Gastrocnemius medialis (tissue), 4 donors: ENCODE data around the gene TIFAB. TPM values are rescaled to one million over a fixed set of nuclear protein-coding genes. Genes with fewer than 3 reads are reported as not detected.

Experiments used
- ATAC-seq, 2 donors: fragments of 150-250 bp; one replicate each; pipeline ENCODE4 v1.9.1; 2016
- DNase-seq, 2 donors: peaks; one replicate each; pipeline ENCODE4 v3.0.0-alpha.2; 2019
- H3K27ac ChIP-seq, 4 donors: fragments of 200-600 bp; sonication (generic); 1 replicate in 1 of 4; 2 replicates in 3 of 4; pipeline ENCODE4 v1.5.1; 2016 to 2018; ENCODE audit warnings: mild to moderate bottlenecking in 2 of 4, moderate library complexity in 1 of 4
- H3K27me3 ChIP-seq, 3 donors: fragments of 200-600 bp; sonication (generic) in 2 of 3; 1 replicate in 1 of 3; 2 replicates in 2 of 3; pipeline versions ENCODE4 v1.5.1 to v1.6.0; 2016 to 2019; ENCODE audit warnings: mild to moderate bottlenecking in 1 of 3, moderate library complexity in 1 of 3
- H3K36me3 ChIP-seq, 2 donors: fragments of 200-600 bp; sonication (generic) in 1 of 2; one replicate each; pipeline ENCODE4 v1.5.1; 2017 to 2018
- H3K4me1 ChIP-seq, 2 donors: fragments of 200-600 bp; sonication (generic) in 1 of 2; one replicate each; pipeline ENCODE4 v1.5.1; 2016 to 2017; ENCODE audit warnings: mild to moderate bottlenecking in 2 of 2
- H3K4me3 ChIP-seq, 4 donors: fragments of 200-600 bp; sonication (generic) in 3 of 4; 1 replicate in 1 of 4; 2 replicates in 3 of 4; pipeline ENCODE4 v1.5.1; 2016 to 2019; ENCODE audit warnings: mild to moderate bottlenecking in 2 of 4
- H3K9me3 ChIP-seq, 3 donors: fragments of 200-600 bp; sonication (generic) in 2 of 3; 1 replicate in 1 of 3; 2 replicates in 2 of 3; pipeline ENCODE4 v1.5.1; 2016 to 2019
- CTCF ChIP-seq, 5 experiments: fragments of 450-650 bp in 3 of 5; fragments of 200-600 bp in 2 of 5; sonication (generic) in 2 of 5; IDR thresholded peaks in 4 of 5; conservative IDR thresholded peaks in 1 of 5; 1 replicate in 4 of 5; 2 replicates in 1 of 5; pipeline ENCODE4 v1.5.1; 2016 to 2019; ENCODE audit warnings: antibody characterized with exemption in 5 of 5, mild to moderate bottlenecking in 3 of 5, moderate library complexity in 3 of 5
- POLR2A ChIP-seq, 2 donors: fragments of 450-650 bp; IDR thresholded peaks; one replicate each; pipeline ENCODE4 v1.6.1; 2017; ENCODE audit warnings: antibody characterized with exemption in 2 of 2, mild to moderate bottlenecking in 2 of 2, moderate library complexity in 2 of 2
- in situ Hi-C, 4 donors: fragments of 200-750 bp; cut with MboI; loops; one replicate each; pipeline versions ENCODE4 v1.15.0 to v1.8.0; 2017; ENCODE audit warnings: low sequenced_read_pairs in 4 of 4
- intact Hi-C: fragments of 100-400 bp; cut with DNase I; formaldehyde crosslinking; loops from one replicate; pipeline ENCODE4 v1.15.1; 2023; ENCODE audit warnings: low total_unique reads
- total RNA-seq, 4 donors: library from RNA; depleted of rRNA; stranded (reverse); fragments of >200 nt; gene quantifications; one replicate each; pipeline versions ENCODE4 v1.1.0 to v1.2.3, GENCODE V29; 2016

TIFAB gene
- total RNA-seq, 4 donors from 2014 or later, result not detected

DNA sequence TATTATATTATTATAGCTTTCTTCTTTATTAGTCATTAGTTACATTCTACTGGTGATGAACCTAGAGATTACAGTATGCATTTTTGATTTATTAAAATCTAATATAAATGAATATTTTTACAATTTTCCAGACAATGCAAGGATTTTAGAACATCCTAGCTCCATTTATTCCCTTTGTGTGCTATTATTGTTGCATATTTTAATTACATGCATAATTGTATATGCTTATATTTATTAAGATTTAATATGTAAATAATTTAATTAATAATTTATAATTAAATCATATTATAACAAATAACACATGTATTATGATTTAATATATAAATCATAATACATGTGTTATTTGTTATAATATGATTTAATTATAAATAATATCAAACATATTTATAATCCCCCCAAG, 29.7 kb downstream of the TIFAB start:
- ATAC-seq, result no peak
- intact Hi-C loops, result no loop called here
- H3K4me1 ChIP-seq, result no peaks in the 10 kb centered on the region
- DNase-seq, result no peak
- H3K4me3 ChIP-seq, result no peak overlapping the region
- TF ChIP-seq CTCF (IDR thresholded peaks at IDR 0.05 in 4 of 5, conservative IDR thresholded peaks at IDR 0.05 in 1 of 5), result no peak
- no peak for TF ChIP-seq POLR2A (IDR thresholded peaks at IDR 0.05)
- no peaks in the 10 kb centered on the region for H3K9me3 ChIP-seq
- H3K36me3 ChIP-seq, result no peaks in the 10 kb centered on the region
- no peak overlapping the region for H3K27ac ChIP-seq
- no peaks in the 10 kb centered on the region for H3K27me3 ChIP-seq
- in situ Hi-C loops, result no loop called here

- no peak for TF ChIP-seq POLR2A (IDR thresholded peaks at IDR 0.05)
- TF ChIP-seq CTCF (IDR thresholded peaks at IDR 0.05 in 4 of 5, conservative IDR thresholded peaks at IDR 0.05 in 1 of 5), result no peak
- H3K27me3 ChIP-seq, result no peaks in the 10 kb centered on the region
- no peak overlapping the region for H3K4me3 ChIP-seq
- no peak overlapping the region for H3K27ac ChIP-seq
- ATAC-seq (no peak), DNase-seq (no peak)
- in situ Hi-C loops, result no loop called here
- intact Hi-C loops, result no loop called here
- no peaks in the 10 kb centered on the region for H3K4me1 ChIP-seq
- H3K9me3 ChIP-seq, result no peaks in the 10 kb centered on the region
- no peaks in the 10 kb centered on the region for H3K36me3 ChIP-seq
Observed at GRCh38 chr5:135417083-135417482, 35.1 kb downstream of the TIFAB start.

DNA sequence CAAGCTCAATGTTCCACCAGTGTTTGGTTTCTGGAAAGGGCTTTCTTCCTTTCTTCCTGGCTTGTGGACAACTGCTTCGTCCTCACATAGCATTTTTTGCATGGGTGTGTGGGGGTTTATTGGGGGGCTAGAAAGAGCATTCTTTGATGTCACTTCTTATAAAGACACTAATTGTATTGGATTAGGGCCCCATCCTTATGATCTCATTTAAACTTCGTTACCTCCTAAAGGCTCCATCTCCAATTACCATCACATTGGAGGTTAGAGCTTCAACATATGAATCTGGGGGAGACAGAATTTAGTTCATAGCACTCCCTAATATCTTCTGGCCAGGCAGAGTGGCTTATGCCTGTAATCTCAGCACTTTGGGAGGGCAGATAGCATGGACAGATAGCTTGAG, 47.1 kb downstream of the TIFAB start:
- Histone ChIP-seq H3K4me1 (no peaks in the 10 kb centered on the region), H3K4me3 (no peak overlapping the region), H3K27ac (no peak overlapping the region), H3K9me3 (no peaks in the 10 kb centered on the region), H3K27me3 (no peaks in the 10 kb centered on the region), H3K36me3 (no peaks in the 10 kb centered on the region)
- TF ChIP-seq CTCF (IDR thresholded peaks at IDR 0.05 in 4 of 5, conservative IDR thresholded peaks at IDR 0.05 in 1 of 5) (no peak), POLR2A (IDR thresholded peaks at IDR 0.05) (no peak)
- no peak for ATAC-seq
- intact Hi-C loops (no loop called here), in situ Hi-C loops (no loop called here)
- DNase-seq, result no peak

GRCh38 chr5:135402031-135402430, 50.1 kb downstream of the TIFAB start:
- H3K4me1 ChIP-seq, result peaks cover 11 to 16% of the 10 kb centered on the region in 2 donors
- H3K27ac ChIP-seq, result no peak overlapping the region
- no peak for ATAC-seq
- intact Hi-C loops (no loop called here), in situ Hi-C loops (no loop called here)
- DNase-seq, result no peak
- no peaks in the 10 kb centered on the region for H3K27me3 ChIP-seq
- no peak overlapping the region for H3K4me3 ChIP-seq
- no peaks in the 10 kb centered on the region for H3K9me3 ChIP-seq
- H3K36me3 ChIP-seq, result no peaks in the 10 kb centered on the region
- TF ChIP-seq POLR2A (IDR thresholded peaks at IDR 0.05), result no peak
- TF ChIP-seq CTCF (IDR thresholded peaks at IDR 0.05 in 4 of 5, conservative IDR thresholded peaks at IDR 0.05 in 1 of 5), result no peak

GRCh38 chr5:135400866-135401265, 51.3 kb downstream of the TIFAB start:
- Histone ChIP-seq H3K9me3 (no peaks in the 10 kb centered on the region), H3K27ac (no peak overlapping the region), H3K4me3 (no peak overlapping the region), H3K4me1 (peaks cover 20 to 27% of the 10 kb centered on the region in 2 donors), H3K36me3 (no peaks in the 10 kb centered on the region), H3K27me3 (no peaks in the 10 kb centered on the region)
- in situ Hi-C loops (no loop called here), intact Hi-C loops (no loop called here)
- ATAC-seq, result no peak
- no peak for TF ChIP-seq CTCF (IDR thresholded peaks at IDR 0.05 in 4 of 5, conservative IDR thresholded peaks at IDR 0.05 in 1 of 5)
- DNase-seq, result no peak
